ENCODE measurements around the gene AK4.

The AK4 gene

GRCh38 chr1:65279070-65279779 is 131.2 kb downstream of the AK4 start:
- no peak for DNase-seq

Measured in NCI-H748 treated with DMSO at 0.1 percent for 48 hours (cell line).